GM21723 (cell line): ENCODE data around the gene BEST4.
"Not testable (repeated sequence)": the region's sequence is repeated elsewhere in the genome, so short reads cannot be mapped to it uniquely, and the experiment has no call there.

ENCODE experiments used
- ATAC-seq: cut with Tn5 transposase; IDR thresholded peaks from one replicate; pipeline ENCODE4 v1.9.1; 2021; ENCODE audit warnings: mild to moderate bottlenecking, moderate library complexity; ENCODE audit not compliant: unreplicated experiment

The BEST4 gene

GRCh38 chr1:44778705-44779576, 9.0 kb downstream of the BEST4 start:
- ATAC-seq: no peak

GRCh38 chr1:44777969-44778635, 9.9 kb downstream of the BEST4 start:
- no peak for ATAC-seq

DNA sequence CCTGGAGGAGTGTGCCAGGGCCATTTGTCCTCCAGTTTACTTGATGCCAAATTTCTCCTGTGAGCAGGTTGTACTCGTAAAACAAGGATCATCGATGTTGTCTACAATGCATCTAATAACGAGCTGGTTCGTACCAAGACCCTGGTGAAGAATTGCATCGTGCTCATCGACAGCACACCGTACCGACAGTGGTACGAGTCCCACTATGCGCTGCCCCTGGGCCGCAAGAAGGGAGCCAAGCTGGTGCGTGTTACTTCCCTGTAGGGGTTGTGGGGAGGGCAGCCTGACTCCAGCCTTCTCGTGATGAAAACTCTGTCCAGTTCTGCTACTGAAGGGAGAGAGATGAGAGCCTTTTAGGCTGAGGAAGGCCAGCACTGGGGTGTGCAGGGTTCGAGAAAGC, 10.4 kb downstream of the BEST4 start:
- ATAC-seq: no peak

DNA sequence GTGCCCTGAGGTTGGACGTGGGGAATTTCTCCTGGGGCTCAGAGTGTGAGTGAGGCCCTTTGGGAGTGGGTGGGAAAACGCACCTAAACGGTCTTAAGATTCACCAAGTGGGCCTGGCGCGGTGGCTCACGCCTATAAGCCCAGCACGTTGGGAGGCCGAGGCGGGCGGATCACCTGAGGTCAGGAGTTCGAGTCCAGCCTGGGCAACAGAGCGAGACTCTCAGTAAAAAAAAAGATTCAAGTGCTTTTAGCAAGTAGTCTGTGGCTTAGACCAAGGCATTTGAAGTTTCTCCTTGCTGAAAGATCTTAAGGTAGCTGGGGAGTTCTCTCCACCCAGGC, 11.3 kb downstream of the BEST4 start:
- ATAC-seq: no peak

GRCh38 chr1:44775930-44776729, 11.8 kb downstream of the BEST4 start:
- ATAC-seq: peak; percentile 21

GRCh38 chr1:44775078-44775929, 12.7 kb downstream of the BEST4 start, which contains the start of gene RPS8:
TSS of gene RPS8 (plus strand) at chr1:44775540. CDS start at chr1:44775597, 57 bp downstream.
- peak; percentile 73 for ATAC-seq

GRCh38 chr1:44766421-44766820, 21.5 kb downstream of the BEST4 start:
- not testable (repeated sequence) for ATAC-seq

- ATAC-seq: no peak
These were observed 27.1 kb downstream of the BEST4 start for GRCh38 chr1:44760876-44761275.

GRCh38 chr1:44759077-44759476, 28.9 kb downstream of the BEST4 start:
- no peak for ATAC-seq

- no peak for ATAC-seq
These were observed 30.6 kb downstream of the BEST4 start for GRCh38 chr1:44757420-44757819.

GRCh38 chr1:44747878-44748277, 40.1 kb downstream of the BEST4 start:
- no peak for ATAC-seq

GRCh38 chr1:44743211-44743610, 44.8 kb downstream of the BEST4 start:
- no peak for ATAC-seq

DNA sequence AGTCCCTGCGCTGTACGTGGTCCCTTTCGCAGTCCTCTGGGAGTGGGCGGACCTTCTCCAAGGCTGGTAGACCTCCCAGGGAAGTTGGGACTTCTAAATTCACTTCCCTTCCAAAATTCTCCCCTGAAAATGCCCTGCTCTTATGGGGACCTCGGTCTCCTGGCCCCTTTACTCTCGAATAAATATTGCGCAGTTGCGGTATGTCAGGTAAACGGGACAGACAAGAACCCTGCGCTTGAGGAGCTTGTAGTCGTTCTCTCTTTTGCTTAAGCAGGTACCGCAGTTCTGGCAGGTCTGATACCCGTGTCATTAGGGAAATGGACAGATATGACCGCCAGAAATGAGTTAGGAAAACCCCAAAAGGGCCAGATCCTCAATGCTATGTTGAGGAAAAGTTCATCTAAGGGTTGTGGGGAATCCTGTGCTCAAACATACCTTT, 47.8 kb downstream of the BEST4 start:
- peak; percentile 2 for ATAC-seq

GRCh38 chr1:44739307-44740178, 48.4 kb downstream of the BEST4 start, which contains the start of gene KIF2C:
TSS of gene KIF2C (plus strand) at chr1:44739837. CDS start at chr1:44739933, 96 bp downstream.
- peak; percentile 98 for ATAC-seq

DNA sequence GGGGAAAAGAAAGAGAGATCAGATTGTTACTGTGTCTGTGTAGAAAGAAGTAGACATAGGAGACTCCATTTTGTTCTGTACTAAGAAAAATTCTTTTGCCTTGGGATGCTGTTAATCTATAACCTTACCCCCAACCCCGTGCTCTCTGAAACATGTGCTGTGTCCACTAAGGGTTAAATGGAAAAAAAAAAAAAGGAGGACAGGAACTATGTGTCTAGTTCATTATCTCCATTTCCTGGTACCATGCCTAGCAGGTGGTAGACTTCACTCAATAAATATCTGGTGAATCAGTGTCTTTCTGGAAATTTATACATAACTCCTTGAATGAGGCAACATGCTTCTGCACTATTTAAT, 49.0 kb downstream of the BEST4 start:
- not testable (repeated sequence) for ATAC-seq

DNA sequence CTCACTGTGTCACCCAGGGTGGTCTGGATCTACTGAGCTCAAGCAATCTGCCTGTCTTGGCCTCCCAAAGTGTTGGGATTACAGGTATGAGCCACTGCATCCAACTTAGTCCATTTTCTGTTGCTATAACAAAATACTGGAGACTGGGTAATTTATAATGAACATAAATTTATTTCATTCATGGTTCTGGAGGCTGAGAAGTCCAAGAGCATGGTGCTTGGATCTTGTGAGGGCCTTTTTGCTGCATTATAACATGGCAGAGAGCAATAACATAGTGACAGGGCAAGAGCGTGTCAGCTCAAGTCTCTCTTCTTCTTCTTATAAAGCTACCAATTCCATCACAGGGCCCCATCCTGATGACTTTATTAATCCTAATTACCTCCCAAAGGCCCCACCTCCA, 52.0 kb downstream of the BEST4 start:
- ATAC-seq: no peak

DNA sequence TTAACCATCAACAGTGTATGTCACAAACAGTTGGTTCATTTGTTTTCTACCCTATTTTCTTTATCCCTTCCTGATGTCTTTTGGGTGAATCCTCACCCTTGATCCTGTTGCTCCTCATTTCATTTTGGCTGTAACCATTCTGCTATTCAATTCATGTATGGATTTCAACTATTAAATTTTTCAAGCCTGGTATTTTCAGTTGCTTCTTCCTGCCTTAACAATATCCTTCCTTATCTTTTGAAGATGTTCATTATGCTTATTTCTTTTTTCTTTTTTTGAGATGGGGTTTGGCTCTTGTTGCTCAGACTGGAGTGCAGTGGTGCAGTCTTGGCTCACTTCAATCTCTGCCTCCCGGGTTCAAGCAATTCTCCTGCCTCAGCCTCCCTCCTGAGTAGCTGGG, 54.2 kb downstream of the BEST4 start:
- ATAC-seq: no peak
